ENCODE measurements around the gene TTC19.

TTC19 gene

DNA sequence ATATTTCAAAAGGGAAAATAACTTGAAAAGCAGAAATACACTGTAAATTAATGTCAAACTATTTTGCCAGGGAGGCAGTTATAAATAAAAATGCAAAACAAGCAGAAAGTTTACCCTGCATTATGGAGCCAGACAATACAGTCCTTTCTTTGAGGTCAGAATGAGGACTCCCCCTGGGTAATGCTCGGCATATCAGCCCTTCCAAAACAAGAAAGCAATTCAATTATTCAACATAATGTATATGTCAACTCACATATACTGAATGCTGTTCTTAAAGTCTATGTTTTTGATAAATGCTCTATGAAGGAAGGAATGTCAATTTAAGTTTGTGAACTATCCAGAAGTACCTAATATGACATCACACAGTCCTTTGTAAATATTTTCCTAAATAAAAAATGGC is 72.4 kb downstream of the TTC19 start:
- POLR2A ChIA-PET: no interaction called here
- DNase-seq (ENCODE audit: low read depth, low spot score): no peak
- TF ChIP-seq, protein P1, sequence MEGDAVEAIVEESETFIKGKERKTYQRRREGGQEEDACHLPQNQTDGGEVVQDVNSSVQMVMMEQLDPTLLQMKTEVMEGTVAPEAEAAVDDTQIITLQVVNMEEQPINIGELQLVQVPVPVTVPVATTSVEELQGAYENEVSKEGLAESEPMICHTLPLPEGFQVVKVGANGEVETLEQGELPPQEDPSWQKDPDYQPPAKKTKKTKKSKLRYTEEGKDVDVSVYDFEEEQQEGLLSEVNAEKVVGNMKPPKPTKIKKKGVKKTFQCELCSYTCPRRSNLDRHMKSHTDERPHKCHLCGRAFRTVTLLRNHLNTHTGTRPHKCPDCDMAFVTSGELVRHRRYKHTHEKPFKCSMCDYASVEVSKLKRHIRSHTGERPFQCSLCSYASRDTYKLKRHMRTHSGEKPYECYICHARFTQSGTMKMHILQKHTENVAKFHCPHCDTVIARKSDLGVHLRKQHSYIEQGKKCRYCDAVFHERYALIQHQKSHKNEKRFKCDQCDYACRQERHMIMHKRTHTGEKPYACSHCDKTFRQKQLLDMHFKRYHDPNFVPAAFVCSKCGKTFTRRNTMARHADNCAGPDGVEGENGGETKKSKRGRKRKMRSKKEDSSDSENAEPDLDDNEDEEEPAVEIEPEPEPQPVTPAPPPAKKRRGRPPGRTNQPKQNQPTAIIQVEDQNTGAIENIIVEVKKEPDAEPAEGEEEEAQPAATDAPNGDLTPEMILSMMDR (IDR thresholded peaks at IDR 0.05; ENCODE audit: insufficient read depth, low read length, missing control alignments): no peak
- CTCF ChIA-PET: no interaction called here
- no peak overlapping the region for H3K4me3 ChIP-seq (ENCODE audit: low read depth, low read length)

DNA sequence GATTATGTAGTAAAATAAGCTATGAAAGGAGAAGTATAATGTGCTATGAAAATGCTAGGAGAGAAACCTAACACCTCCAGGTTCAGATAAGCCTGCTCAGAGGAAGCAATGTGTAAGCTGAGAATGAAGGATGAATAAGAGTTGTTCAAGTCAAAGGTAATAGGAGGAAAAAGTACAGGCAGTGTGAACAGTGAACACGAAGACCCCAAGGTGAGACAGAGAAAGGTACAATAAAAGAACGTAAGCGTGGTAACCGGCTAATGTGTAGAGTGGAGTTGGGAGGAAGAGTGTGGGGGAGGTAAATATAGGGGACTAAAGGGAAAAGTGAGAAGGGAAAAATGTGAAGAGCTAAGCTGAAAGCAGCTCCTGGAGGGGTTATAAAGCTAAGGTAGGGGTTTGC is 74.2 kb downstream of the TTC19 start:
- TF ChIP-seq, protein P1 (IDR thresholded peaks at IDR 0.05; ENCODE audit: insufficient read depth, low read length, missing control alignments): no peak
- no peak overlapping the region for H3K4me3 ChIP-seq (ENCODE audit: low read depth, low read length)
- ChIA-PET POLR2A (no interaction called here), CTCF (interaction anchor here (0.9 kb wide), 1 partner anchor 14 kb away, joined by 3 read pairs; no protein-coding TSS in a partner anchor)
- DNase-seq (ENCODE audit: low read depth, low spot score): no peak

DNA sequence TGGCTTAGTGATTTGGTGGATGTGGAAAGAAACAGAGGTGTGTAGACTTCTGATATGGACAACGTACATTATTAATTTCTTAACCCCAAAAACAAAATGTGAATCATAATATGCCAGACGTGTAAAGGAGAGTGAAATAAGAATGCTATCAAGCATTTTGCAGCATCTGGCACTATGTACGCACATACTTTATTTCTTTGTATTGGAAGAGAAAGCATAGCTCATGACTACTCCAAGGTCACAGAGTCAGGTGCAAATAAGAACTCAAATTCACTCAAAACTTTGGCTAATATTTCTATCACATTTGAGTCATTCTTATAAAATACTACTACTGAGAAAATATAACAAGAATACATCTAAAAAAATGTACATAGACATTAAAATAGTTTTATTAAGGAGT is 74.8 kb downstream of the TTC19 start:
- DNase-seq (ENCODE audit: low read depth, low spot score): no peak
- ChIA-PET CTCF (no interaction called here), POLR2A (no interaction called here)

DNA sequence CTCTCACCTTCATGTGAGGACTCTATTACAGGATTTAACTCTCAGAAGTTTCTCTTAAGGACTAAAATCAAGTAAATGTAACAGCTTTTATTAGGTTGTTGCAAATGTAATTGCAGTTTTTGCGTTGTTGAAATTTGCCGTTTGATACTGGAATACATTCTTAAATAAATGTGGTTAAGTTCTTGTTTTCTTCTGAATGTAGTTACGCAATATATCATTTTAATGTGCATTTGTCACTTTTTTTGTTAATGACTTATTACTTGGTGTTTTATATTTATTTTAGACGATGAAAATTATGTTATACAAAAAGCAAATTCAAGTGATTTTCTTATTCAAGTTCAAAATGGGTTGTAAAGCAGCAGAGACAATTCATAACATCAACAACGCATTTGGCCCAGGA is 76.3 kb downstream of the TTC19 start:
- CTCF ChIA-PET: no interaction called here
- TF ChIP-seq, protein P1 (IDR thresholded peaks at IDR 0.05; ENCODE audit: insufficient read depth, low read length, missing control alignments): no peak
- POLR2A ChIA-PET: no interaction called here

More for the DNA sequence above, 74.8 kb downstream of the TTC19 start:
- TF ChIP-seq, protein P1 (IDR thresholded peaks at IDR 0.05; ENCODE audit: insufficient read depth, low read length, missing control alignments): no peak
- H3K4me3 ChIP-seq (ENCODE audit: low read depth, low read length): no peak overlapping the region

More for the DNA sequence above, 76.3 kb downstream of the TTC19 start:
- DNase-seq (ENCODE audit: low read depth, low spot score): no peak
- no peak overlapping the region for H3K4me3 ChIP-seq (ENCODE audit: low read depth, low read length)
